Cerebellar cortex (tissue), 1 donor: ENCODE results near the gene KDM6A.
A peak's percentile ranks its signal among the peaks of the same experiment; 100 is the strongest.
"Not testable (repeated sequence)": the region's sequence is repeated elsewhere in the genome, so short reads cannot be mapped to it uniquely, and the experiment has no call there.

Experiments
- DNase-seq: peaks from one replicate; pipeline ENCODE4 v3.0.0-alpha.2; 2015; ENCODE audit warnings: low spot score

Gene KDM6A

GRCh38 chrX:45083314-45083713 lies 210.3 kb downstream of the KDM6A start:
- DNase-seq = no peak

- no peak for DNase-seq
Measured at GRCh38 chrX:45110494-45110893, 237.5 kb downstream of the KDM6A start.

- DNase-seq = no peak
Measured at GRCh38 chrX:45126158-45126557, 253.2 kb downstream of the KDM6A start.

GRCh38 chrX:45128896-45129454 lies 256.0 kb downstream of the KDM6A start:
- DNase-seq = no peak

GRCh38 chrX:45133465-45133864 lies 260.5 kb downstream of the KDM6A start:
- no peak for DNase-seq

GRCh38 chrX:45134315-45134731 lies 261.3 kb downstream of the KDM6A start:
- DNase-seq = peak; percentile 38

- DNase-seq = no peak
Measured at GRCh38 chrX:45134775-45135174, 261.8 kb downstream of the KDM6A start.

- DNase-seq = not testable (repeated sequence)
Measured at GRCh38 chrX:45135391-45136075, 262.5 kb downstream of the KDM6A start.

GRCh38 chrX:45137531-45137930 lies 264.5 kb downstream of the KDM6A start:
- DNase-seq = no peak

- no peak for DNase-seq
Measured at GRCh38 chrX:45138525-45138924, 265.5 kb downstream of the KDM6A start.

- DNase-seq = no peak
Measured at GRCh38 chrX:45140812-45141211, 267.8 kb downstream of the KDM6A start.

GRCh38 chrX:45142185-45142584 lies 269.2 kb downstream of the KDM6A start:
- no peak for DNase-seq

- no peak for DNase-seq
Measured at GRCh38 chrX:45143455-45143854, 270.5 kb downstream of the KDM6A start.

GRCh38 chrX:45145492-45146215 lies 272.7 kb downstream of the KDM6A start:
- no peak for DNase-seq

GRCh38 chrX:45150821-45151220 lies 277.8 kb downstream of the KDM6A start:
- no peak for DNase-seq

- peak; percentile 63 for DNase-seq
Measured at GRCh38 chrX:45154033-45154360, 281.0 kb downstream of the KDM6A start.

GRCh38 chrX:45154462-45154861 lies 281.5 kb downstream of the KDM6A start:
- no peak for DNase-seq

- no peak for DNase-seq
Measured at GRCh38 chrX:45157647-45158046, 284.7 kb downstream of the KDM6A start.
